Stimulated activated CD8-positive, alpha-beta memory T cell treated with anti-CD3 and anti-CD28 coated beads, Interleukin-4, amount 100 ng/mL, for 24 hours (primary cell): ENCODE results near the gene LSM4.

ENCODE experiments used
- DNase-seq: peaks from one replicate; pipeline ENCODE4 v3.0.0-alpha.2; 2020; ENCODE audit warnings: low read depth

Gene LSM4

DNA sequence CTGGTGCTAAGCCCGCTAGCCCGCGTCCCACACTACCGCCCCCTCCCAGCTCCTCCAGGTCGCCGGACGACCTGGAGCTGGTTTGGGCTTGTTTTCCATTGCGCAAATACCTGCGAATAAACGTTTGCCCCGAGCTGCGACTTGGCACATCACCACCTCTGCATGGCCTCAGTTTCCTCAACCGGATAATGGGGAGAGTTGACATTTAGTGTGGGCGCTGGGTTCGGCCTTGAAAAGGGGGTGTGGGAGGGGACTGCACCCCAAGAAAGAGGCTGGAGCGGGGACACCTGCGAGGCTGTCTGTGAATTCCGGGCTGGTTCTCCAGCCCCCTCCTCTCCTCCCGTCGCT, 30.4 kb downstream of the LSM4 start:
- no peak for DNase-seq

GRCh38 chr19:18291590-18292461, 31.1 kb downstream of the LSM4 start:
- peak; percentile 86 for DNase-seq

DNA sequence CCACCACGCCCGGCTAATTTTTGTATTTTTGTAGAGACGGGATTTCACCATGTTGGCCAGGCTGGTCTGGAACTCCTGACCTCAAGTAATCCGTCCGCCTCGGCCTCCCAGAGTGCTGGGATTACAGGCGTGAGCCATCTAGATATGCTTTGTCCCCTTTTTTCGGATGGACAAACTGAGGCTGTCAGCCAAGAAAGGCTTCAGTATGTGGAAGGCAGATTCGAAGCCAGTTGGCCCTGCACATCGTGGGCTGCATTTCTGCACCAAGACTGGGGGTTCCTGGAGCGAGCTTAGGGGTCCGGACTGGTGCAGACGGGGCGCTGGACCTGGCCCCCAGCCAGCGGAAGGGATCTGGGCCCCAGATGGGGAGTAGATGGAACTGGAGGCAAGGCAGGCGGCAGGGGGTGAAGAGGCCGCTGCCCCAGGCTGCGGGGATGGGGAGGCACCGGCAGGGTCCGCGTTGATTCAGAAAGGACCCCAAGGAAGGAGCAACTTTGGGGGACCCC, 31.8 kb downstream of the LSM4 start:
- no peak for DNase-seq

- DNase-seq = peak; percentile 88
These were observed 32.4 kb downstream of the LSM4 start for GRCh38 chr19:18290302-18291018.

GRCh38 chr19:18289471-18290301, 33.2 kb downstream of the LSM4 start:
- DNase-seq = no peak

GRCh38 chr19:18287836-18288772, 34.8 kb downstream of the LSM4 start:
- no peak for DNase-seq

GRCh38 chr19:18286973-18287635, 35.8 kb downstream of the LSM4 start:
- no peak for DNase-seq

DNA sequence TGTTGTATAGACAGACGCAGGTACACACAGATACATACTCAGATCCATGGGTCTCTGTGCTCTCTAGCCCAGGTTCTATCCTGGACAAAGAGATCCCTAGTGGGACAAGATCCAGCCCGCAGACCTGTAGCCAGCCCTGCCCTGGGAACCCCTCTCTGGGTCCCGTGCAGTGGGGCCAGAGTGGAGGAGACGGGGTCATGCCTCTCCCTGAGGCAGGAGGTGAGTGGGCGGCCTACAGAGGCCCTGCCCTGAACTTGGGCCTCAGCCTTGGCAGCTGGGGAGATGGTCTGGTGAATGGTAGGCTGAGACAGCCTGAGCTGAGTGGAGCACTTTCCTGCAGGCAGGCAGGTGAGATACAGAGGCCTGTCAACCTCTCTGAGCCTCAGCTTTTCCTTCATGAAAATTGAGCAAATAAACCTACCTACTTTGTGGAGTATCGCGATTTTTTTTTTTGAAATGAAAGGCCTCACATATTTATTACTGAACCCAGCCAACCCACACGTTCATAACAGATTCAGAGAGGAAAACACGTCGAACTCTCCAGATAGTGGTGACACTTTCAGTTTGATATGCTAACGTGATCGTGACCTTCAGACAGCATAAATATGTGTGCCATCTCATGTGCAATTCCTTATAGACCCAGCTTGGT, 38.0 kb downstream of the LSM4 start:
- DNase-seq = no peak

GRCh38 chr19:18283338-18283737, 39.5 kb downstream of the LSM4 start:
- no peak for DNase-seq

- DNase-seq = no peak
These were observed 40.1 kb downstream of the LSM4 start for GRCh38 chr19:18282788-18283141.

GRCh38 chr19:18282021-18282787, 40.7 kb downstream of the LSM4 start:
- DNase-seq = no peak

DNA sequence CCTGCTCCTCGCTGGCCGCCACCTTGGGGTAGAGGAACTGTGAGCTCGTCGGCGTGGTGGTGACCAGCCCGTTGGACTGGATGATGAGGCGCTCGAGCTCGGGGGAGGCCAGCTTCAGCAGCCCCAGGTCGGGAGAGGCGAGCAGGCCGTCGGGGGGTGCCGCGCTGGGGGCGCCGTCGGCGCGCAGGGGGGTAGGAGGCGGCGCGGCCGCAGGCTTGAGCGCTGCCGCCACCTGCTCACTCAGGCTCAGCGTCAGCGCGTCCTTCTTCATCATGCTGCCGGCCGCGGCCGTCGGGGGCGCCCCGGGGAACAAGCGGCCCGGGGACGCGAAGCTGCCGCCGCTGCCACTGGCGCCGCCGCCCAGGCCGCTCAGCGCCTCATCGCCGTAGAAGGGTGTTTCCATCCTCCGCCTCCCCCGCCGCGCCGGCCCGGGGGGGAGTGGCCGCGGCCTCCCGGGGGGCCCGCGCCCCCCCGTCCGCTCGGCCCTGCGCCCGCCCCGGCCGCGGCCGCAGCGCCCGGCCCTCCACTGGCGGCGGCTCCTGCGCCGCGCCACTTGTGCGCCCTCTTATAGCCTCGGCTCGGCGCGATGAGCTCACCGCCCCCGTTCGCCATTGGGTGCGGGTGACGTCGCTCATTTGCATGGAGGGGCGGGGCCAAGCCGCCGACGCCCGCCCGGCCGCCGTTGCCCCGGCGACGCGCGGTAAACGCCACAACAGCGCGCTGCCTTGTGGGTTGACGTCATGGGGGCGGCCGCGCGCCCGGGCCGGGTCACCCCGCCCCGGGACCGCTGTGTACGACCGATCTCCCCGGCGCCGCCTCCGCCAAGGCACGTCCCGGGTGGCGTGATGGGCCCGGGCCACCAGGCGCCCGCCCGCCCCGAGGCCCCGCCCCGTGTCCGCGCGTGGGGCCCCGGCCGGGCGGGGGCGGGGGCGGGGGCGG, 41.5 kb downstream of the LSM4 start, which contains the start of gene JUND:
Gene JUND, minus strand, starts transcription at position 541 of the 939 bp plus-strand sequence. Its CDS starts 138 bp downstream, at position 403.
- DNase-seq = peak; percentile 96

- no peak for DNase-seq
These were observed 42.4 kb downstream of the LSM4 start for GRCh38 chr19:18280247-18281081.

DNA sequence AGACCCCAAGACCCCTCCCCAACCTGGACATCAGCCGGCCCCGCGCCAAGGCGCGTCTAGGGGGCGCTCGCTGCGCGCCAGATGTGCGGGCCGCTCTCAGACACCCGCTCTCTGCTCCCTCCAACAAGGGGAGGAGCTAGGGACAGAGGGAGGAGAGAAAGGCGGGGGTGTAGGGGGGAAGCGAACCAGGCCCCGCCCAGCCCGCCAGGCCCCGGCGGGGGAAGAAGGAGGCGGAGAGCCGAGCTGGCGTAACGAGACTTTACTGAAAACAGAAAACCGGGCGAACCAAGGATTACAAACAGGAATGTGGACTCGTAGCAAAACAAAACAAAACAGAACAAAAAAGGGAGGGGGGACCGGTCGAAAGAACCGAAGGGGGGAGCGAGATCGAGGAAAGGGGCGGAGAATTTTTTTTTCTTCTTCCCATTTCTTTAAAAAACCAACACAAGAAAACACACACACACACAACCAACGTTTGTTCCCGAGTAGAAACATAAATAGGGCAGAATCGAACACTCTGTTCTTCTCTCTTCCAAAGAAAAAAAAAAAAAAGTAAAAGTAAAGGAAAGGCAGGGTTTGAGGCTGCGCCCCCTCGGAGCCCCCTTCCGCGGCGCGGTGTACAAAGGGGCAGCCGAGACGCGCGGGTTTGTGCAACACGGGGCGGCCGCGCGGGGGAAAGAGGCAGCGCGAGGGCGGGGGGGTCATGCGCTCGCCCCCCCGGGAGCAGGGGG, 43.2 kb downstream of the LSM4 start:
- DNase-seq = peak; percentile 88

GRCh38 chr19:18279266-18279515, 43.7 kb downstream of the LSM4 start:
- DNase-seq = no peak

DNA sequence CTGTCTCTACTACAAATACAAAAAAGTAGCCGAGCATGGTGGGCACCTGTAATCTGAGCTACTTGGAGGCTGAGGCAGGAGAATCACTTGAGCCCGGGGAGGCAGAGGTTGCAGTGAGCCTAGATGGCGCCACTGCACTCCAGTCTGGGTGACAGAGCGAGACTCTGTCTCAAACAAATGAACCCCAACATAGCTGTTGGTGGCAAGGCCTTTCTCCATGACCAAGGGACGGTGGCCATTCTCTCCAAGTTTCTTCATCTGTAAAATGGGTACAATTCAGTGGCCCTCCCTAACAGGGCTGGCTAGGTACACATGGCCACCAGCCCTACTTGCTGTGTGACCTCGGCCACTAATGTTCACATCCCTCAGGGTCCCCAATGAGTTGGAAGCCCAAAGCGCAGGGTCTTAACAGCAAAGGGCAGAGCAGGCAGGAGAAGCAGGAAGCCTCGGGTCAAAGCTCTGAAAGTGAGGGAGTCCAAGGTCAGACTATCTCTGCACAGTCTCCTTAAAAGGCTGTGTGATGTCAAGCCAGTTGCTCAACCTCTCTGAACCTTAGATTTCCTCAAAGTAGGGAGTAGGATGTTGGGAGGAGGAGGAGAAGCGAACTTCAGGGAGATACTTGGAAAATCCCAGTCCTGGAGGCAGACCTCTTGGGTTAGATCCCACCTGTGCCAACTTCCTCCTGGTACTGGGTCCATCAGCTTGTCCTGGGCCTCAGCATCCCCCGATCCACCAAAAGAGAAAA, 44.2 kb downstream of the LSM4 start:
- DNase-seq = no peak
